OCI-LY3 (cell line): ENCODE measurements around the gene UMODL1.

Experiments used
- CTCF ChIP-seq: fragments of 200-600, 300-600 bp; sonication (generic); IDR thresholded peaks from 2 replicates; pipeline ENCODE4 v1.5.1; 2014; ENCODE audit warnings: antibody characterized with exemption, low read length, low read depth
- EZH2phosphoT487 ChIP-seq: fragments of 200-600 bp; shearing (Covaris generic); IDR thresholded peaks from 2 replicates; pipeline ENCODE4 v1.6.1; 2018; ENCODE audit warnings: antibody characterized with exemption, mixed run types, low read depth

- TF ChIP-seq CTCF, result no peak
- no peak for TF ChIP-seq EZH2phosphoT487
These were observed 30.5 kb upstream of the UMODL1 start for GRCh38 chr21:42040411-42041180.
